Upper lobe of left lung (tissue), 6 donors: Measurements from ENCODE around the gene ZBTB48. TPM values are rescaled to one million over a fixed set of nuclear protein-coding genes. Genes with fewer than 3 reads are reported as not detected.

ENCODE experiments used
- ATAC-seq, 2 donors: fragments of 200-7000 bp; cut with Tn5 transposase; one replicate each; pipeline ENCODE4 v1.9.1; 2022; ENCODE audit warnings: mild to moderate bottlenecking in 2 of 2, moderate library complexity in 2 of 2; ENCODE audit not compliant: low FRiP score in 2 of 2
- DNase-seq, 2 donors: peaks; one replicate each; pipeline ENCODE4 v3.0.0-alpha.2; 2019 to 2020
- H3K27ac ChIP-seq, 4 donors: fragments of 200-600 bp; sonication (generic); one replicate each; pipeline ENCODE4 v1.5.1; 2016 to 2019
- H3K27me3 ChIP-seq, 4 donors: fragments of 200-600 bp; sonication (generic); one replicate each; pipeline ENCODE4 v1.5.1; 2017 to 2019
- H3K36me3 ChIP-seq, 4 donors: fragments of 200-600 bp; sonication (generic); one replicate each; pipeline ENCODE4 v1.5.1; 2016 to 2019
- H3K4me1 ChIP-seq, 4 donors: fragments of 200-600 bp; sonication (generic); one replicate each; pipeline ENCODE4 v1.5.1; 2018 to 2019
- H3K4me3 ChIP-seq, 4 donors: fragments of 200-600 bp; sonication (generic); one replicate each; pipeline ENCODE4 v1.5.1; 2017 to 2019; ENCODE audit warnings: mild to moderate bottlenecking in 2 of 4, moderate library complexity in 1 of 4
- H3K9me3 ChIP-seq, 4 donors: fragments of 200-600 bp; sonication (generic); one replicate each; pipeline ENCODE4 v1.5.1; 2018 to 2019
- CTCF ChIP-seq, 6 experiments: fragments of 450-650 bp in 4 of 6; fragments of 200-600 bp in 2 of 6; sonication (generic) in 2 of 6; IDR thresholded peaks; one replicate each; pipeline ENCODE4 v1.5.1; 2016 to 2019; ENCODE audit warnings: antibody characterized with exemption in 6 of 6
- EP300 ChIP-seq, 4 donors: sonication (generic); formaldehyde crosslinking; IDR thresholded peaks; one replicate each; pipeline ENCODE4 v1.5.1; 2017; ENCODE audit warnings: antibody characterized with exemption in 4 of 4, control low read depth in 2 of 4
- POLR2A ChIP-seq, 4 donors: fragments of 450-650 bp; IDR thresholded peaks; one replicate each; pipeline ENCODE4 v1.5.1; 2016 to 2017; ENCODE audit warnings: antibody characterized with exemption in 4 of 4, mild to moderate bottlenecking in 2 of 4
- POLR2AphosphoS5 ChIP-seq, 2 donors: sonication (generic); formaldehyde crosslinking; IDR thresholded peaks; one replicate each; pipeline ENCODE4 v1.5.1; 2017; ENCODE audit warnings: antibody characterized with exemption in 2 of 2
- WGBS, 2 donors: methylation state at CpG; one replicate each; pipeline ENCODE4 v1.1.5; 2017 to 2018; 5-methylcytosine and 5-hydroxymethylcytosine counted together
- total RNA-seq, 6 donors: library from RNA; depleted of rRNA in 4 of 6; stranded (reverse); fragments of >200 nt in 4 of 6; gene quantifications; one replicate each; pipeline versions ENCODE4 v1.1.0 to v1.2.1, GENCODE V29; 2016 to 2021
- donor health status: DM: no; HTN: no; CAD: no; lungs with moderate emphysema.
- donor health status: DM: no; HTN: yes; CAD: no; lungs with severe emphysema.

The ZBTB48 gene
- total RNA-seq, 6 donors from 2014 or later = 16.2 to 56.6 (median 36.9) TPM

GRCh38 chr1:6601923-6602668 lies 22.3 kb downstream of the ZBTB48 start:
- peak; percentile 1 to 56 for ATAC-seq

GRCh38 chr1:6602669-6603237 lies 23.0 kb downstream of the ZBTB48 start, which contains the start of gene KLHL21:
KLHL21 (minus strand) TSS chr1:6602869; CDS start chr1:6602817, 52 bp downstream.
- ATAC-seq (peak; percentile 88 to 91), DNase-seq (peak; percentile 94 to 98)
- peak; percentile 81 to 94 for TF ChIP-seq POLR2AphosphoS5 (IDR thresholded peaks at IDR 0.05)
- peak in 1 of 6 experiments; percentile 36 for TF ChIP-seq CTCF (IDR thresholded peaks at IDR 0.05)
- TF ChIP-seq EP300 (IDR thresholded peaks at IDR 0.05) = no peak
- peak in 3 of 4 donors; percentile 71 to 96 (median 87) for TF ChIP-seq POLR2A (IDR thresholded peaks at IDR 0.05)
- Histone ChIP-seq H3K27ac (peak within 1 kb of the TSS; percentile 96 to 100 (median 98)), H3K27me3 (no peaks in the 10 kb centered on the region), H3K4me1 (peaks cover 38 to 47% (median 40%) of the 10 kb centered on the region in 4 donors), H3K9me3 (no peaks in the 10 kb centered on the region), H3K36me3 (peaks cover 3 to 15% (median 9%) of the 10 kb centered on the region in 4 donors), H3K4me3 (peak within 1 kb of the TSS; percentile 72 to 99 (median 78))
- 1% methylated on average over 16 of the region's 84 CpGs; no CpG with 5 or more reads in 1 of the 2 donors for WGBS, 2 donors

More at GRCh38 chr1:6601923-6602668, 22.3 kb downstream of the ZBTB48 start:
- Histone ChIP-seq H3K4me1 (peaks cover 44 to 54% (median 47%) of the 10 kb centered on the region in 4 donors), H3K4me3 (peak overlapping the region; percentile 72 to 99 (median 78)), H3K27ac (peak overlapping the region; percentile 96 to 100 (median 98)), H3K27me3 (no peaks in the 10 kb centered on the region), H3K9me3 (no peaks in the 10 kb centered on the region), H3K36me3 (peaks cover 7 to 22% (median 15%) of the 10 kb centered on the region in 4 donors)
- peak; percentile 43 to 91 for DNase-seq
- peak in 1 of 6 experiments; percentile 2 for TF ChIP-seq CTCF (IDR thresholded peaks at IDR 0.05)
- peak in 1 of 4 donors; percentile 11 for TF ChIP-seq POLR2A (IDR thresholded peaks at IDR 0.05)
- TF ChIP-seq POLR2AphosphoS5 (IDR thresholded peaks at IDR 0.05) = no peak
- 1% methylated on average over 61 of the region's 103 CpGs; no CpG with 5 or more reads in 1 of the 2 donors for WGBS, 2 donors

DNA sequence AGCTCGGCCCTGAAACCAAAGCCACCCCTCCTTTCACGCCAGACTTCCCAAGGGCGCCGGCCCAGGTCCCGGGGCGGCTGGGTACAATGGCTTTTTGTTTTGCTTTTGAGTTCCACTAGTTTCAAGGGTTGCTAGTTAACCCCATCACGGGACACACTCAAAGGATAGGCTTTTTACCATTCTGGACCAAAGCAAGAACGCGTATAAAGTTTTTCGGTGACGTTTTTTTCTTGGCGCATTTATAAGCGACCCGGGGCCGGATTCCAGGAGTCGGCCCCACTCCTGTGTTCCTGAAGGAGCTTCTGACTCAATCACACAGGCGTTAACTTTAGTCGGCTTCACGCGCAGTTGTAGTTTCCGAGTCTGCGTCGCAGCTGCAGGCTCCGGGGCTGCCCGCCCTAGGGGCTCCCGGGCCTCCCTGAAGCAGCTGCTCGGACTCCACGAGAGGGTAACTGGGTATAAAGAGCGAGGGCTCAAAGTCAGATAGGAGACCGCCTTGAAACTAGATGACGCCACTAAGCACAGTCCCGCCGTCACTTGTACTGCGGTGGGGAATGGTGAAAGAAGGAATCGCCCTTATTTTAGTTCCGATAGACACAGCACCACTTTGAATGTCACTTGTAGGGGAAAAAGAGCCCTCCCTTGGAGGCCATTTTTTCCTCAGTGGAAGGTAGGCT lies 23.6 kb downstream of the ZBTB48 start:
- Histone ChIP-seq H3K4me1 (peaks cover 35 to 42% (median 37%) of the 10 kb centered on the region in 4 donors), H3K4me3 (peak overlapping the region; percentile 38 to 99 (median 76)), H3K9me3 (no peaks in the 10 kb centered on the region), H3K27me3 (no peaks in the 10 kb centered on the region), H3K27ac (peak overlapping the region; percentile 96 to 100 (median 98)), H3K36me3 (peaks cover 0 to 9% (median 5%) of the 10 kb centered on the region in 4 donors)
- no peak for TF ChIP-seq CTCF (IDR thresholded peaks at IDR 0.05)
- TF ChIP-seq POLR2A (IDR thresholded peaks at IDR 0.05) = peak in 2 of 4 donors; percentile 14 to 86
- peak in 1 of 2 donors; percentile 4 for TF ChIP-seq POLR2AphosphoS5 (IDR thresholded peaks at IDR 0.05)
- DNase-seq = peak; percentile 65 to 87
- WGBS, 2 donors = 1% methylated on average over 23 to 36 of the region's 36 CpGs
- peak; percentile 52 to 65 for ATAC-seq

DNA sequence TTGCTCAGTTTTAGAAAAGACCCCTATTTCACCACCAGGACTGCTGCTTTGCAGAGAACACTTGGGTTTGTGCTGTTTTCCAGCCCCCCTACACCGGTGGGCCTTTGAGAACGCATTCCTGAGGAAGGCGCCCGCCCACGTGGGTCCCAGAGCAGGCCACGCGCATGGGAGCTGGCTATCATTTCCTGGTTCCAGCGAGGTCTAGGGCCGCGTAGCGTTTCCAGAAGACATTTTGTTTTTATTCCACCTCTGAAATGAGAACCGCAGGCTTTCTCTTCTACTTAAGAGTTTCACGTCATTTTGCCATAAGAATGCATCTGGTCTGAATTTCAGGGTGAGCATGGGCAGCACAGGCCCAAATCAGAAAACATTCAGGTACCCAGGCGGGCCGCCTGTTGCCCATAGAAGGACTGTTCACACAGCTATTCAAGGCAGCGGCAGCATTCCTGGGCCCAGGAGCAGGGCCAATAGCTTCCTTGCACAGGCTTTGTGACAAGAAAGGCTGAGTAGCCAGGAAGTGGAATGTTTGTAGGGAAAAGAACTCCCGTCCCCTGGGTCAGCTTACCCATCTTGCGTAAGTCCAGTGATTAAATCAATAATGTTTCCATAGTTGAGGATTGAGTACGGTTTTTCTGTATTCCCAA lies 24.2 kb downstream of the ZBTB48 start:
- peak; percentile 7 to 51 for TF ChIP-seq POLR2AphosphoS5 (IDR thresholded peaks at IDR 0.05)
- TF ChIP-seq EP300 (IDR thresholded peaks at IDR 0.05) = no peak
- peak in 3 of 6 experiments; percentile 16 to 40 (median 26) for TF ChIP-seq CTCF (IDR thresholded peaks at IDR 0.05)
- peak in 2 of 4 donors; percentile 11 to 44 for TF ChIP-seq POLR2A (IDR thresholded peaks at IDR 0.05)
- ATAC-seq (peak; percentile 27 to 52), DNase-seq (peak; percentile 82 to 84)
- Histone ChIP-seq H3K4me1 (peaks cover 30 to 36% (median 32%) of the 10 kb centered on the region in 4 donors), H3K27ac (peak overlapping the region; percentile 96 to 100 (median 98)), H3K36me3 (peaks cover 0 to 2% (median under 1%) of the 10 kb centered on the region in 4 donors), H3K4me3 (peak overlapping the region in 3 of 4 donors; percentile 72 to 99 (median 79)), H3K27me3 (no peaks in the 10 kb centered on the region), H3K9me3 (no peaks in the 10 kb centered on the region)
- WGBS, 2 donors = 22 to 28% methylated on average over 19 of the region's 19 CpGs
